ENCODE measurements around the gene WFIKKN1. TPM values are rescaled to one million over a fixed set of nuclear protein-coding genes. Genes with fewer than 3 reads are reported as not detected.

The WFIKKN1 gene
- total RNA-seq, 2 donors from 2014 or later: 0.10 to 0.18 TPM

DNA sequence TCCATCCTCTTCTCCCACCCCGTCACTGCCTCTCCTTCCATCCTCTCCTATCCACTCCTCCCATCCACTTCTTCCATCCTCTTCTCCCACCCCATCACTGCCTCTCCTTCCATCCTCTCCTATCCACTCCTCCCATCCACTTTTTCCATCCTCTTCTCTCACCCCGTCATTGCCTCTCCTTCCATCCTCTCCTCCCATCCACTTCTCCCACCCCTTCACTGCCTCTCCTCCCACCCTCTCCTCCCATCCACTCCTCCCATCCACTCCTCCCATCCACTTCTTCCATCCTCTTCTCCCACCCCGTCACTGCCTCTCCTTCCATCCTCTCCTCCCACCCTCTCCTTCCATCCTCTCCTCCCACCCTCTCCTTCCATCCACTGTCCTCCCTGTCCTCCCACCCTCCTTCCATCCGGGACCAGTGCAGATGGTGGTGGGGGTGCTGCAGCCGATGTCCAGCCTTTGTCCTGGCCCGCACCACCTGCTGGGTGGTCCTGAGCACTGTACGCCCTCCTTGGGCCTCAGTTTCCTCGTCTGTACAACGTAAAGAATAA lies 1.1 kb downstream of the WFIKKN1 start:
- ATAC-seq: no peak
- no peak for DNase-seq
- H3K9me3 ChIP-seq (ENCODE audit: control insufficient read depth, low read length, poor library complexity, severe bottlenecking): no peaks in the 10 kb centered on the region
- H3K4me3 Mint-ChIP-seq: no peak overlapping the region
- peaks cover 9% of the 10 kb centered on the region for H3K4me1 Mint-ChIP-seq
- no peak overlapping the region for H3K27ac Mint-ChIP-seq
- H3K27me3 Mint-ChIP-seq: peaks cover 6% of the 10 kb centered on the region
- H3K36me3 Mint-ChIP-seq (ENCODE audit: low read depth): peaks cover 2% of the 10 kb centered on the region

DNA sequence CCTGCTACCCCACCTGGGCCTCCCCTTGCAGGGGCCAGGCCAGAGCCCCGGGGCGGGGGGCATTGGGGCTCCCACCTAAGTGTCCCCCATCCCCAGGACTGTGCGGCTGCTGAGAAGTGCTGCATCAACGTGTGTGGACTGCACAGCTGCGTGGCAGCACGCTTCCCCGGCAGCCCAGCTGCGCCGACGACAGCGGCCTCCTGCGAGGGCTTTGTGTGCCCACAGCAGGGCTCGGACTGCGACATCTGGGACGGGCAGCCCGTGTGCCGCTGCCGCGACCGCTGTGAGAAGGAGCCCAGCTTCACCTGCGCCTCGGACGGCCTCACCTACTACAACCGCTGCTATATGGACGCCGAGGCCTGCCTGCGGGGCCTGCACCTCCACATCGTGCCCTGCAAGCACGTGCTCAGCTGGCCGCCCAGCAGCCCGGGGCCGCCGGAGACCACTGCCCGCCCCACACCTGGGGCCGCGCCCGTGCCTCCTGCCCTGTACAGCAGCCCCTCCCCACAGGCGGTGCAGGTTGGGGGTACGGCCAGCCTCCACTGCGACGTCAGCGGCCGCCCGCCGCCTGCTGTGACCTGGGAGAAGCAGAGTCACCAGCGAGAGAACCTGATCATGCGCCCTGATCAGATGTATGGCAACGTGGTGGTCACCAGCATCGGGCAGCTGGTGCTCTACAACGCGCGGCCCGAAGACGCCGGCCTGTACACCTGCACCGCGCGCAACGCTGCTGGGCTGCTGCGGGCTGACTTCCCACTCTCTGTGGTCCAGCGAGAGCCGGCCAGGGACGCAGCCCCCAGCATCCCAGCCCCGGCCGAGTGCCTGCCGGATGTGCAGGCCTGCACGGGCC lies 1.9 kb downstream of the WFIKKN1 start:
- peaks cover 7% of the 10 kb centered on the region for H3K27me3 Mint-ChIP-seq

DNA sequence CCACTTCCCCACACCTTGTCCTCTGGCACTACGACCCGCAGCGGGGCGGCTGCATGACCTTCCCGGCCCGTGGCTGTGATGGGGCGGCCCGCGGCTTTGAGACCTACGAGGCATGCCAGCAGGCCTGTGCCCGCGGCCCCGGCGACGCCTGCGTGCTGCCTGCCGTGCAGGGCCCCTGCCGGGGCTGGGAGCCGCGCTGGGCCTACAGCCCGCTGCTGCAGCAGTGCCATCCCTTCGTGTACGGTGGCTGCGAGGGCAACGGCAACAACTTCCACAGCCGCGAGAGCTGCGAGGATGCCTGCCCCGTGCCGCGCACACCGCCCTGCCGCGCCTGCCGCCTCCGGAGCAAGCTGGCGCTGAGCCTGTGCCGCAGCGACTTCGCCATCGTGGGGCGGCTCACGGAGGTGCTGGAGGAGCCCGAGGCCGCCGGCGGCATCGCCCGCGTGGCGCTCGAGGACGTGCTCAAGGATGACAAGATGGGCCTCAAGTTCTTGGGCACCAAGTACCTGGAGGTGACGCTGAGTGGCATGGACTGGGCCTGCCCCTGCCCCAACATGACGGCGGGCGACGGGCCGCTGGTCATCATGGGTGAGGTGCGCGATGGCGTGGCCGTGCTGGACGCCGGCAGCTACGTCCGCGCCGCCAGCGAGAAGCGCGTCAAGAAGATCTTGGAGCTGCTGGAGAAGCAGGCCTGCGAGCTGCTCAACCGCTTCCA lies 2.7 kb downstream of the WFIKKN1 start:
- DNase-seq: no peak
- ATAC-seq: no peak
- peaks cover 7% of the 10 kb centered on the region for H3K27me3 Mint-ChIP-seq
- peaks cover 2% of the 10 kb centered on the region for H3K36me3 Mint-ChIP-seq (ENCODE audit: low read depth)
- no peak overlapping the region for H3K27ac Mint-ChIP-seq
- H3K4me3 Mint-ChIP-seq: no peak overlapping the region
- H3K4me1 Mint-ChIP-seq: peaks cover 9% of the 10 kb centered on the region
- no peaks in the 10 kb centered on the region for H3K9me3 ChIP-seq (ENCODE audit: control insufficient read depth, low read length, poor library complexity, severe bottlenecking)

More for the DNA sequence above, 1.9 kb downstream of the WFIKKN1 start:
- no peak for DNase-seq
- Mint-ChIP-seq H3K36me3 (ENCODE audit: low read depth) (peaks cover 2% of the 10 kb centered on the region), H3K27ac (no peak overlapping the region), H3K4me3 (no peak overlapping the region), H3K4me1 (peaks cover 9% of the 10 kb centered on the region)
- ATAC-seq: no peak
- no peaks in the 10 kb centered on the region for H3K9me3 ChIP-seq (ENCODE audit: control insufficient read depth, low read length, poor library complexity, severe bottlenecking)

GRCh38 chr16:634051-634670 lies 3.4 kb downstream of the WFIKKN1 start:
- H3K9me3 ChIP-seq (ENCODE audit: control insufficient read depth, low read length, poor library complexity, severe bottlenecking): no peaks in the 10 kb centered on the region
- DNase-seq (no peak), ATAC-seq (no peak)
- H3K4me3 Mint-ChIP-seq: peak overlapping the region; percentile 79
- no peak overlapping the region for H3K27ac Mint-ChIP-seq
- H3K27me3 Mint-ChIP-seq: peaks cover 7% of the 10 kb centered on the region
- H3K36me3 Mint-ChIP-seq (ENCODE audit: low read depth): peaks cover 2% of the 10 kb centered on the region
- H3K4me1 Mint-ChIP-seq: peaks cover 9% of the 10 kb centered on the region

- H3K4me3 Mint-ChIP-seq: peak overlapping the region; percentile 79
- no peak for DNase-seq
These were observed 4.2 kb downstream of the WFIKKN1 start for GRCh38 chr16:634996-635395.

DNA sequence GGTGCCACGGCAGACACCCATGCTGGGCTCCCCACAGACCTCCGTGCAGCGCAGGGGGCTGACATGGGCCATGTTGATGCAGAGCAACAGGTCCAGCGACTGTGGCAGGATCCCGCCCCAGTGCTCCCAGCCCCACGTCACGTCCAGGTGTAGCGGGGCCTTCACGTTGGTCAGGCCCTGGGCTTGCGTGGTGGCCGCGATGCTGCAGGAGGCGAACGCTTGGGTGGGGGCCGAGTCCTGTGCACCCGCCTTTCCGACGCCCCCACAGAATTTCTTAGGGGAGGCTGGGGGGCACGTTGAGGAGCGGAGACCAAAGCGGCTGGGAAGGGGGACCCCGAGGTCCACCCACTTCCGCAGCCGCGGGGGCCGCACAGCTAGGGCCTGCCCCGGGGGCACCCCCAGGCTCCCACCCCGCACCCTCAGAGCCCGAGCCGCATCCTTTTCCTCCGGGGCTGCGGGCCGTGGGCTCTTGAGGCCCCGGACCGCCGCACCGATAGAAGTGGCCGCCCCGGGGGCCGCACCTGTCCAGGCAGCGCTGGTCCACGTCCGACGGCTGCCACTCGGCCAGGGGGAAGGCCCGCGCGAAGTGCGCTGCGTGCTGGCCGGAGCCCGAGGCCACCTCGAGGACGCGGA lies 4.9 kb downstream of the WFIKKN1 start:
- H3K9me3 ChIP-seq (ENCODE audit: control insufficient read depth, low read length, poor library complexity, severe bottlenecking): no peaks in the 10 kb centered on the region
- Mint-ChIP-seq H3K27ac (peak overlapping the region; percentile 100), H3K4me1 (peaks cover 9% of the 10 kb centered on the region), H3K36me3 (ENCODE audit: low read depth) (peaks cover 2% of the 10 kb centered on the region), H3K4me3 (peak overlapping the region; percentile 79), H3K27me3 (peaks cover 7% of the 10 kb centered on the region)
- ATAC-seq: no peak
- no peak for DNase-seq

More at GRCh38 chr16:634996-635395, 4.2 kb downstream of the WFIKKN1 start:
- peaks cover 7% of the 10 kb centered on the region for H3K27me3 Mint-ChIP-seq
- ATAC-seq: no peak
- H3K27ac Mint-ChIP-seq: no peak overlapping the region
- no peaks in the 10 kb centered on the region for H3K9me3 ChIP-seq (ENCODE audit: control insufficient read depth, low read length, poor library complexity, severe bottlenecking)
- peaks cover 9% of the 10 kb centered on the region for H3K4me1 Mint-ChIP-seq
- peaks cover 2% of the 10 kb centered on the region for H3K36me3 Mint-ChIP-seq (ENCODE audit: low read depth)

DNA sequence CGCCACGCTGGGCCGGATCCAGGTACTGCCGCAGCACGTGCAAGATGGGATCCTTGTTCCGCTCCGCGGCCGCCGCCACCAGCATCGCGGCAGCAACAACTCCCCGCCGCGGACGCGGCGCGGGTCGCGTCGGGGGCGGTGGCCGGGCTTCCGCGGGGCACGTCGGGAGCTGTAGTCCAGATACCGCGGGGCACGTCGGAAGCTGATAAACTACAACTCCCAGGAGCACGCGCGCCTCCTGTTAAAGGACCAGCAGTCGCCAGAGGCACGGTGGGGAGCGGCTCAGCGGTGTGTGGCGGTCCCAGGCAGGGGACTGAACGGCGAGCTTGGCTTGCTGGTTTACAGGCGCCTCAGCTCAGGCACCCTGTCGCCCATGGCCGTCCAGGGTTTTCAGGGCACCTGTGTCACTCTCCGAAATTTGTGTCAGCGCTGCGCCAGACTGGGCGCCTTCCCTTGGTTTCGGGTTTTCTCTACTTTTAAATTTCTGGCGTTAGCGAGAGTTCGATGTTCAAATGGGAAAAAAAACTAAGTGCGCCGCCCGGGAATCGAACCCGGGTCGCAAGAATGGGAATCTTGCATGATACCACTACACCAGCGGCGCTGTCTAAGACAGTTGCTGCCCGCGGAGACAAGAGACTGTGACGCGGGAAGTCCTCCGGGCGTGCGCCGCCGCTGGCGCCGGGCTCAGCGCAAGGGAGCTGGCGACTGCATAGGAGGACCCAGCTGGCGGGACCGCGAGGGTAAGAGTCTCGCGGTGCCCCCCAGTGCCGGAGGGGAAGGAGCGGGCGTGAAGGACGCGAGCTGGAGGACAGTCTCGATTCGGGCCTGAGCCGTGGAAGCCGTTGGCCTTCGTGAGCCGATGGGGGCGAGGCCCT lies 5.7 kb downstream of the WFIKKN1 start, which contains the start of gene METTL26:
Gene METTL26 (minus strand): TSS at position 100 of the 875 bp plus-strand sequence. CDS start 15 bp downstream, at position 85.
- DNase-seq: peak; percentile 88 to 90 (median 89)
- peak; percentile 91 for ATAC-seq
- H3K4me1 Mint-ChIP-seq: peaks cover 9% of the 10 kb centered on the region
- peak within 1 kb of the TSS; percentile 100 for H3K27ac Mint-ChIP-seq
- H3K27me3 Mint-ChIP-seq: peaks cover 7% of the 10 kb centered on the region
- H3K36me3 Mint-ChIP-seq (ENCODE audit: low read depth): peaks cover 2% of the 10 kb centered on the region
- peak within 1 kb of the TSS; percentile 97 for H3K4me3 Mint-ChIP-seq
- H3K9me3 ChIP-seq (ENCODE audit: control insufficient read depth, low read length, poor library complexity, severe bottlenecking): no peaks in the 10 kb centered on the region

DNA sequence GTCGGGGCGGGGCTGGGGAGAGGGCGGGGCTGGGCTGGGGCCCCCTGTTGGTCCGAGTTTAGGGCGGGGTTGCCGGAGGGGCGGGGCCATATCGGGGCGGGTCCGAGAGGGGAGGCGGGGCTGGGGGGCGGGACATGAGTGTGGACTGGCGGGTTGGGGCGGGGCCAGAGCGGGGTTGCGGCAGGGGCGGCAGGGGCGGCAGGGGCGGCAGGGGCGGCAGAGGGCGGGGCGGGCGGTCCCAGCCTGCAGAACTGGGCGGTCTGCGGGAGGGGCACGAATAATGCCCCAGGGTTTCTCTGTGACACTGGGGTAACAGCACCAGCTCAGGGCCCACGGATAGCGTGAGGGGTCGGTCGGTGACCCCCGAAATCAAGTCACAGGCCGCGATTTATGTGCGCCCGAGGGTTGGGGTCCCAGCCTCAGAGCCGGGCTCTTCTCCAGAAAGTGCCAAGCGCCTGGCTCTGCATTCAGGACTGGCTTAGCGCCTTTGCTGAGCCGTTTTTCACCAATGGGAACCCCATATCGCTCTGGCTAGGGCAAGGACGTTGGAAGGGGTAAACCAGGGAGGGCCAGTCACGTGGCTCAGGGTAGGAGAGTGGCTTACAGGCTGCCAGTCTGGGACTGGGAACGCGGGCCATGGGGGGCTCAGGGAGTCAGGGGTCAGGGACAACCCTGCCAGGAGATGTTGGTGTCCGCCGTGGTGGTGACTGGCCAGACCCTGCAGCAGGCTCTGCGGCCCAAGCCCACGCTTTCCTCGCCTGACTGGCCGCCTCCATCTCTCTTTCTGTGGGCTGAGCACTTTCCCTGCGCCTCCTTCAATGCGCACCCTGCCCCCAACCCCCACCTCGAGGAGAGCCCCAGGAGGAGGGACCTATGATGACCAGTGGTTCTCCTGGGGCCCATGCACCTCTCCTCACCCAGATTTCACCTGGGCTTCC lies 6.6 kb downstream of the WFIKKN1 start:
- Mint-ChIP-seq H3K27me3 (peaks cover 7% of the 10 kb centered on the region), H3K4me1 (peaks cover 9% of the 10 kb centered on the region), H3K27ac (peak overlapping the region; percentile 100), H3K4me3 (peak overlapping the region; percentile 97), H3K36me3 (ENCODE audit: low read depth) (peaks cover 2% of the 10 kb centered on the region)
- DNase-seq (peak; percentile 68 to 89 (median 86)), ATAC-seq (peak; percentile 67)
- H3K9me3 ChIP-seq (ENCODE audit: control insufficient read depth, low read length, poor library complexity, severe bottlenecking): no peaks in the 10 kb centered on the region

- peaks cover 7% of the 10 kb centered on the region for H3K27me3 Mint-ChIP-seq
- H3K9me3 ChIP-seq (ENCODE audit: control insufficient read depth, low read length, poor library complexity, severe bottlenecking): no peaks in the 10 kb centered on the region
- peaks cover 9% of the 10 kb centered on the region for H3K4me1 Mint-ChIP-seq
- H3K36me3 Mint-ChIP-seq (ENCODE audit: low read depth): peaks cover 2% of the 10 kb centered on the region
- H3K27ac Mint-ChIP-seq: no peak overlapping the region
- H3K4me3 Mint-ChIP-seq: peak overlapping the region; percentile 97
- DNase-seq (no peak), ATAC-seq (no peak)
These were observed 7.3 kb downstream of the WFIKKN1 start for GRCh38 chr16:638034-638543.

- peaks cover 2% of the 10 kb centered on the region for H3K36me3 Mint-ChIP-seq (ENCODE audit: low read depth)
- no peak overlapping the region for H3K27ac Mint-ChIP-seq
- H3K4me1 Mint-ChIP-seq: peaks cover 9% of the 10 kb centered on the region
- no peak for ATAC-seq
- no peak overlapping the region for H3K4me3 Mint-ChIP-seq
- peaks cover 7% of the 10 kb centered on the region for H3K27me3 Mint-ChIP-seq
- no peak for DNase-seq
- H3K9me3 ChIP-seq (ENCODE audit: control insufficient read depth, low read length, poor library complexity, severe bottlenecking): no peaks in the 10 kb centered on the region
These were observed 8.1 kb downstream of the WFIKKN1 start for GRCh38 chr16:638836-639235.

DNA sequence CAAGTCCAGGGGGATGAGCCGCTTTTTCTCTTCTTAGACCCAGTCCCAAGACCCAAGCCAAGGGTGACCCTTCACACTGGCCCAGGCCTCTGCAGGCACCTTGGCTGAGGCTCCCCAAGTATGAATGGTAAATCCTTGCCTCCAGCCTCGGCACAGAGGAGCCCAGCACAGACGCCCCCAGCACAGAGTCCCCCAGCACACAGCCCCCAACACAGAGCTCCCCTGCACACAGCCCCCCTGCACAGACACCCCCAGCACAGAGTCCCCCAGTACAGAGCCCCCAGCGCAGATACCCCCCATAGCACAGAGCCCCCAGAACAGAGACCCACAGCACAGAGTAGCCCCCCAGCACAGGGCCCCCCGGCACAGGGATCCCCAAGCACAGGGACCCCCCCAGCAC lies 9.8 kb downstream of the WFIKKN1 start:
- no peak for DNase-seq
- Mint-ChIP-seq H3K27me3 (peaks cover 7% of the 10 kb centered on the region), H3K4me1 (peaks cover 16% of the 10 kb centered on the region), H3K4me3 (peak overlapping the region; percentile 71), H3K36me3 (ENCODE audit: low read depth) (peaks cover 2% of the 10 kb centered on the region), H3K27ac (no peak overlapping the region)
- ATAC-seq: no peak
- H3K9me3 ChIP-seq (ENCODE audit: control insufficient read depth, low read length, poor library complexity, severe bottlenecking): no peaks in the 10 kb centered on the region
